ENCODE measurements around the gene EGFL7.
"Not testable (repeated sequence)": the region's sequence is repeated elsewhere in the genome, so short reads cannot be mapped to it uniquely, and the experiment has no call there.

The EGFL7 gene

DNA sequence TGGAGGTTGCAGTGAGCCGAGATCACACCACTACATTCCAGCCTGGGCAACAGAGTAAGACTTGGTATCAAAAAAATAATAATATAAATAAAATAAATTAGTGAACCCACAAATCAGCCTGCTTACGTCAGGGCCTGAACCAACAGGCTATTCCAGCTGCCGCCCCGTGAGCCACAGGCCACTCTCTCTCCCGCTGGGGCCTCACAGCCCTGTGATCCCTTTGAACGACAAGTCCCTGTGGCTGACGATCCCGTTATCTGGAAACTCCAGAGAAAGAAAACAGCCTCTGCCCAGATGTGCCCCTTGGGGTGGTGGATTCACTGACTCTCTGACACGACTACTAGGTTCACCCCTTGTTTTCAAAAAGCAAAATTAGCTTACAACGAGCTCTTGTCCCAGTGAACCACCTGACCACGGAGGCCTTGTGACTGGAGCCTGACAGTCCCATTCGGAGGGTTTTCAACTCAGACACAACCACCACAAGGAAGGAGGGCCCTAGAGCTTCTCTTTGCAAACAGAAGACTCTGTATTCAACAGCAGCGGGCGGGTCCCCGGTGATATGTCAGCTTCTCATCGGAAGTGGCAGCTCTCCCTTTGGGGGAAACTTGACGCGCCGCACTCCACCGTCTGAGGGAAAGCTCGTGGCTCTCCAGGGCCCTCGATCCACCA, 45.3 kb downstream of the EGFL7 start:
- no peak for TF ChIP-seq Cebpa-rat (IDR thresholded peaks at IDR 0.05)

GRCh38 chr9:136709454-136710109, 46.9 kb downstream of the EGFL7 start:
- peak overlapping the region in 9 of 11 experiments; percentile 43 to 99 (median 64); a peak in 18 of 22 replicates for H3K4me2 ChIP-seq
- peaks cover 0 to 15% (median 0%) of the 10 kb centered on the region in 11 experiments; a peak in 2 of 22 replicates for H3K27me3 ChIP-seq
- peaks cover 0 to 17% (median 0%) of the 10 kb centered on the region in 11 experiments; a peak in 5 of 22 replicates for H4K20me1 ChIP-seq
- no peaks in the 10 kb centered on the region for H3K9me3 ChIP-seq (replicated peaks in 1 of 11)
- H3K4me3 ChIP-seq, result no peak overlapping the region
- H3K27ac ChIP-seq, result no peak overlapping the region
- peaks cover 44 to 88% (median 73%) of the 10 kb centered on the region in 10 experiments for H3K4me1 ChIP-seq
- TF ChIP-seq Cebpa-rat (IDR thresholded peaks at IDR 0.05), result no peak
- no peaks in the 10 kb centered on the region; a peak in 2 of 22 replicates for H3K36me3 ChIP-seq
- no peak overlapping the region for H3K9ac ChIP-seq

More for the DNA sequence above, 45.3 kb downstream of the EGFL7 start:
- no peaks in the 10 kb centered on the region for H3K9me3 ChIP-seq (replicated peaks in 1 of 11)
- peak overlapping the region in 4 of 11 experiments; percentile 3 to 50 (median 26); a peak in 4 of 22 replicates for H3K9ac ChIP-seq
- H3K36me3 ChIP-seq, result no peaks in the 10 kb centered on the region
- H3K27me3 ChIP-seq, result peaks cover 0 to 14% (median 0%) of the 10 kb centered on the region in 11 experiments; a peak in 2 of 22 replicates
- H3K4me2 ChIP-seq, result peak overlapping the region; percentile 23 to 99 (median 59)
- H3K4me1 ChIP-seq, result peaks cover 44 to 88% (median 73%) of the 10 kb centered on the region in 10 experiments
- peaks cover 0 to 8% (median 0%) of the 10 kb centered on the region in 11 experiments; a peak in 4 of 22 replicates for H4K20me1 ChIP-seq
- H3K4me3 ChIP-seq, result no peak overlapping the region
- H3K27ac ChIP-seq, result peak overlapping the region in 7 of 11 experiments; percentile 1 to 58 (median 40); a peak in 7 of 22 replicates

GRCh38 chr9:136710543-136710942, 47.8 kb downstream of the EGFL7 start:
- Histone ChIP-seq H3K9ac (no peak overlapping the region), H4K20me1 (peaks cover 0 to 27% (median 0%) of the 10 kb centered on the region in 11 experiments; a peak in 6 of 22 replicates), H3K27me3 (peaks cover 0 to 15% (median 0%) of the 10 kb centered on the region in 11 experiments; a peak in 2 of 22 replicates), H3K4me1 (peaks cover 44 to 88% (median 73%) of the 10 kb centered on the region in 10 experiments), H3K4me3 (no peak overlapping the region), H3K27ac (no peak overlapping the region), H3K9me3 (replicated peaks in 1 of 11) (no peaks in the 10 kb centered on the region), H3K4me2 (no peak overlapping the region), H3K36me3 (peaks cover 0 to 9% (median 0%) of the 10 kb centered on the region in 11 experiments; a peak in 4 of 22 replicates)
- TF ChIP-seq Cebpa-rat (IDR thresholded peaks at IDR 0.05), result no peak

GRCh38 chr9:136711219-136711648, 48.5 kb downstream of the EGFL7 start:
- Histone ChIP-seq H4K20me1 (peaks cover 0 to 33% (median 0%) of the 10 kb centered on the region in 11 experiments; a peak in 7 of 22 replicates), H3K4me2 (peak overlapping the region in 10 of 11 experiments; percentile 82 to 100 (median 96); a peak in 19 of 22 replicates), H3K27me3 (peaks cover 0 to 15% (median 0%) of the 10 kb centered on the region in 11 experiments; a peak in 2 of 22 replicates), H3K4me3 (peak overlapping the region in 2 of 10 experiments; percentile 50 to 62; a peak in 3 of 20 replicates), H3K36me3 (peaks cover 0 to 16% (median 6%) of the 10 kb centered on the region in 11 experiments; a peak in 9 of 22 replicates), H3K4me1 (peaks cover 39 to 88% (median 74%) of the 10 kb centered on the region in 10 experiments)
- not testable (repeated sequence) for H3K9ac ChIP-seq; H3K9me3 ChIP-seq (replicated peaks in 1 of 11); H3K27ac ChIP-seq

DNA sequence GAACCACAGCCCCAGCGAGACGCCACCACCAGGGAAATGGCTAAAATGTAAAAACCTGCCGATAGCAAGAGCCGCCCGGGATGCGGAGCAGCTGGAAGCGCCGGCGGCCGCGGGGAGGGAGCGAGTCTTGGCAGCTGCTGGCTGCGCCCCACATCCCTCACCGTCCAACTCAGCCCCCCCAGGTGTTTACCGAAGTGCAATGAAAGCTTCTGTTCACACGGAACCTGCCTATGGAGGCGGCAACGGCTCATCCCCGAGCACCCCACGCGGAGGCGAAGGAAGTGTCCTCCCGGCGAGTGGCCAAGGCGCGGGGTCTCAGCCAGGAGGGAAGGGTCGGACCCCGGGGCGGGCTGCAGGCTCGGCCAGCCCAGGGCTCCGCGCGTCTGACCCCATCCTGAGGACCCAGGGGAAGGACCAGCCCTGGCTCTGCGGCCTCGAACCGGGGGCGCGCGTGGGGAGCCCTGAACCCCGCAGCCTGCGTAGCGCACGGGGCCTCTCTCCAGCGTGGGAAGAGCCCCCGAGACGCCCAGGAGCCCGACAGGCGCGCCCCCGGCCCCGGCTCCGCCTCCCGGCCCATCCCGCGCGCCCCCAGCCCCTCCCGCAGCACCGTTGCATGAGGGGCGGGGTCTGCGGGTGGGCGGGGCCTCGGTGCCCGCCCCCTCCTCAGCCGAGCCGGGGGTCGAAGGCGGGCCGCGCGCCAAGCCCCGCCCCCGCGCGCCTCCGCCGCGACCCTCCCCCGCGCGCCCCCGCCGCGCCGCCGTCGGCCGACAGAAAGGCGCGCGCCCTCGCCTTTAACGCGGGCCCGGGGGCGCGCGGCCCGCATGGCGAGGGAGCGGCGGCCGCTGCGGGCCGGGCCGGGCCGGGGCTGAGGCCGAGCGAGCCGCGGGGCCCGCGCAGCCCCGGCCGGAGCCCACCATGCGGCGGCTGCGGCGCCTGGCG, 49.3 kb downstream of the EGFL7 start, which contains the start of gene DIPK1B:
Gene DIPK1B (plus strand): TSS at position 822 of the 939 bp plus-strand sequence. CDS start 94 bp downstream, at position 916.
- Histone ChIP-seq H3K4me3 (peak within 1 kb of the TSS; percentile 50 to 91 (median 76)), H3K9me3 (replicated peaks in 1 of 11) (no peaks in the 10 kb centered on the region), H3K36me3 (peaks cover 0 to 24% (median 6%) of the 10 kb centered on the region in 11 experiments; a peak in 9 of 22 replicates), H3K27ac (peak within 1 kb of the TSS in 10 of 11 experiments; percentile 55 to 91 (median 89); a peak in 20 of 22 replicates), H4K20me1 (peaks cover 0 to 41% (median 8%) of the 10 kb centered on the region in 11 experiments; a peak in 8 of 22 replicates), H3K27me3 (peaks cover 0 to 15% (median 0%) of the 10 kb centered on the region in 11 experiments; a peak in 2 of 22 replicates), H3K4me2 (peak within 1 kb of the TSS; percentile 82 to 100 (median 98)), H3K9ac (peak within 1 kb of the TSS; percentile 70 to 96 (median 91)), H3K4me1 (peaks cover 39 to 88% (median 77%) of the 10 kb centered on the region in 10 experiments)
- TF ChIP-seq Cebpa-rat (IDR thresholded peaks at IDR 0.05), result no peak

DNA sequence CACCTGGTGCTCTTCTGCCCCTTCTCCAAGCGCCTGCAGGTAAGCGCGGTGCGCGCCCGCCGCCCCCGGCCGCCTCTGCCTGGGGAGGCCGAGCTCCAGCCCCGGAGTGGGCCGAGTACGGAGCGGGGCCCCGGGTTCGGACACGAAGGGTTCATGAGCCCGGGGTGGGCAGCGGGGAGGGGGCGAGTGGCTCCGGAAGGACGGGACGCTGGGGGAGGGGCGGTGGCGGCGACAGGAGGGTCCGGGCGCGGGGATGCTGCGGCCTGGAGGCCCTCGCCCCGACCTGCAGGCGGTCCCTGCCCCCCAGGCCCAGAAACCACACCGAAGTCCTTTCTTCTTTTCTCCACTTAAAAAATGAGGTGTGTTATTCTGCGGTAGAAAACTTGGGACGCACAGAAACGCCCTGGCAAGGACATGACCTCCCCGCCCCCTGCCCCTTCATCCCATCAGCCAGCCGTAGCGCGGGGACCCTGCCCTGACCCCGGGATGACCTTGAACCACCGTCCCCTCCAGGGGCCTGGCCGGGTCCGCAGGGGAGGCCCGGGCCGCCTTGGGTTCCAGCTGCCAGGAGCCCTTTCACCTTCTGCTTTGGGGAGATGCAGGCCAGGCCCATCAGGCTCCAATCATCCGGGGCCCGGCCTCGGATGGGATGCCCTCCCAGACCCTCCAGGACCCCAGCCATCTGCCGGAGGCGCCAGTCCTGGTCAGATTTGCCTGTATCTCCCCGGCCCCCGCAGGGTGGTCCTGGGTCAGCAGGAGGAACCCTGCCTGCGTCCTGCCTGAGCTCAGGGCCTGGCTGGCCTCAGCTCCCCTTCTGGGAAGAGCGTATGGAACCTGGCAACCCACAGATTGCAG, 50.2 kb downstream of the EGFL7 start:
- peaks cover 0 to 29% (median 6%) of the 10 kb centered on the region in 11 experiments; a peak in 9 of 22 replicates for H3K36me3 ChIP-seq
- peaks cover 0 to 50% (median 10%) of the 10 kb centered on the region in 11 experiments; a peak in 12 of 22 replicates for H4K20me1 ChIP-seq
- peak overlapping the region; percentile 82 to 100 (median 98) for H3K4me2 ChIP-seq
- H3K9ac ChIP-seq, result peak overlapping the region; percentile 70 to 96 (median 91)
- peak overlapping the region; percentile 50 to 91 (median 76) for H3K4me3 ChIP-seq
- peaks cover 0 to 15% (median 0%) of the 10 kb centered on the region in 11 experiments; a peak in 2 of 22 replicates for H3K27me3 ChIP-seq
- no peaks in the 10 kb centered on the region for H3K9me3 ChIP-seq (replicated peaks in 1 of 11)
- no peak for TF ChIP-seq Cebpa-rat (IDR thresholded peaks at IDR 0.05)
- peak overlapping the region in 10 of 11 experiments; percentile 55 to 91 (median 89); a peak in 20 of 22 replicates for H3K27ac ChIP-seq
- peaks cover 34 to 88% (median 77%) of the 10 kb centered on the region in 10 experiments for H3K4me1 ChIP-seq

GRCh38 chr9:136713550-136713949, 50.8 kb downstream of the EGFL7 start:
- Histone ChIP-seq H3K4me3 (peak overlapping the region; percentile 50 to 91 (median 76); a peak in 19 of 20 replicates), H3K36me3 (peaks cover 0 to 33% (median 6%) of the 10 kb centered on the region in 11 experiments; a peak in 9 of 22 replicates), H3K27ac (peak overlapping the region in 10 of 11 experiments; percentile 55 to 91 (median 89); a peak in 19 of 22 replicates), H3K4me1 (peaks cover 31 to 88% (median 77%) of the 10 kb centered on the region in 10 experiments), H4K20me1 (peaks cover 0 to 57% (median 14%) of the 10 kb centered on the region in 11 experiments; a peak in 16 of 22 replicates), H3K27me3 (peaks cover 0 to 15% (median 0%) of the 10 kb centered on the region in 11 experiments; a peak in 2 of 22 replicates), H3K9me3 (replicated peaks in 1 of 11) (no peaks in the 10 kb centered on the region), H3K9ac (peak overlapping the region in 10 of 11 experiments; percentile 70 to 96 (median 92); a peak in 19 of 22 replicates), H3K4me2 (peak overlapping the region; percentile 82 to 100 (median 98))
- no peak for TF ChIP-seq Cebpa-rat (IDR thresholded peaks at IDR 0.05)

Data from BLaER1 treated with 17β-estradiol and CSF1 and Interleukin-3, amounts not matched to agents 10 nM and 100 nM (cell line).